ENCODE data around the gene KRTAP27-1.

The KRTAP27-1 gene

DNA sequence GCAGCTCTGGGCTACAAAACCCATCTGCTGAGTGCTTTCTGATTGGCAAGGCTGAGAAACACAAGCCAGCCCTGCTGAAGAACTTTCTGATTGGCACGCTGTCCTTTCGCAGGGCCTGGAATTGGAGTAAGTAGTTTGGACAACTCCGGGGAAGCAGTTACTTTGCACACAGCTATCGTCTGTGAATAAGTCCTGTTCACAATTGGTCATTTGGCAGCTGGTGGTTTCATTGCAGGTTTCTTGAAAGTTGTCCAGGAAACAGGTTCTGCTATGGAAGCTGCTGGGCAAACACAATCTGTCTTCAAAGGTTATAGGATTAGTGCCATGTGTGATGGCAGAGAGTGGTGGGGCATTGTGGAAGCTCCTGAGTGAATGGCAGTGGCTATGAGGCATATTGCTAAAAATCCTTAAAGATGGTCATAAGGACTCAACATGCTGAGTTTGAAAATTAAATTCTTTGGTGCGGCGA is at the start of gene KRTAP27-1:
KRTAP27-1 (minus strand) TSS at position 419 of the 469 bp plus-strand sequence; CDS start at position 393, 26 bp downstream.
- DNase-seq (ENCODE audit: extremely low read depth in 1 of 2, low read depth in 1 of 2): no peak

GRCh38 chr21:30382201-30382600 is 44.7 kb upstream of the KRTAP27-1 start:
- no peak for DNase-seq (ENCODE audit: extremely low read depth in 1 of 2, low read depth in 1 of 2)

DNA sequence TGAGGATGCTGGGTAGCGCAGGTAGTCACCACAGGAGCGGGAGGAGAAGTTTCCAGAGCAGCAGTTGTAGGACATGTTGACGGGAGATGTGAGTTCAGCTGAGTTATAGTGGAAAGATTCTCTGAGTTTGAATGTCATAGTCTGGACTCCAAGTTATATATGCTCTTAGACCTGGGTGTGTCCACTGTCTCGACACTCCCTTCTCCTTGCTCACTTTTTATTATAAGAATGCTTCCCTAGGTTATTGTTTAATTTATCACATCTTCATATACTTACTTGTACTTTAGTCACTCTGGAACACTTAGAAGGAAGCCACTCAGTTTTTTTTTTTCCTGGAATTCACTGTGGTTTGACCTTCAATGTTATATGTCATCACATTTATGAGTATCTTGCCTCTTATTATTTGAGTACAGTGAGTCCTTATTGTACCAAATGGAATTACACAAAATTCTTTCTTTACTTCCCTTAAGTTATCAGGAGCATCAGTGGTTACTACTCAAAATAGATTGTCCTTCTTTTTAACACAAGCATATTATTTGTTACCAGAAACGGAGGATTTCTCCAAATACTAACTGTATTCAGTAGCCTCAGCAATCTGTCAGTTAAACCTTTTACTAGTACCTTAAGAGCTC is 34.8 kb upstream of the KRTAP27-1 start, which contains the start of gene KRTAP13-2:
KRTAP13-2 (minus strand) TSS at position 133 of the 632 bp plus-strand sequence; CDS start at position 75, 58 bp downstream.
- DNase-seq (ENCODE audit: extremely low read depth in 1 of 2, low read depth in 1 of 2): no peak

- no peak for DNase-seq (ENCODE audit: extremely low read depth in 1 of 2, low read depth in 1 of 2)
Observed at GRCh38 chr21:30355906-30356305, 18.4 kb upstream of the KRTAP27-1 start.

- DNase-seq (ENCODE audit: extremely low read depth in 1 of 2, low read depth in 1 of 2): no peak
Observed at GRCh38 chr21:30354308-30355005, 17.0 kb upstream of the KRTAP27-1 start.

DNA sequence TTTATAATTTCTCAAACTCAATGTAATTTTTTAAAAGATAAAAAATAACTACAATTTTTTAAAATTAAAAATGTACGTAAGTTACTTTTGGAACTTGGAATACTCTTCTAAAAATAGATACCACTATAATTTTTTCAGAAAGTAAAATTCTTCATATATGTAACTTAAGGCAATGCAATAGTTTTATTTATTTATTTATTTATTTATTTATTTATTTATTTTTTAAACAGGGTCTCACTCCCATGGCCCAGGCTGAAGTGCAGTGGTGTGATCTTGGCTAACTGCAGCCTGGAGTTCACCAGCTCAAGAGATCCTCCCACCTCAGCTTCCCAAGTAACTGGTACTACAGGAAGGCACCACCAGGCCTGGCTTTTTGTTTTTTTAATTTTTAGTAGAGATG is 14.0 kb upstream of the KRTAP27-1 start:
- DNase-seq (ENCODE audit: extremely low read depth in 1 of 2, low read depth in 1 of 2): no peak

DNA sequence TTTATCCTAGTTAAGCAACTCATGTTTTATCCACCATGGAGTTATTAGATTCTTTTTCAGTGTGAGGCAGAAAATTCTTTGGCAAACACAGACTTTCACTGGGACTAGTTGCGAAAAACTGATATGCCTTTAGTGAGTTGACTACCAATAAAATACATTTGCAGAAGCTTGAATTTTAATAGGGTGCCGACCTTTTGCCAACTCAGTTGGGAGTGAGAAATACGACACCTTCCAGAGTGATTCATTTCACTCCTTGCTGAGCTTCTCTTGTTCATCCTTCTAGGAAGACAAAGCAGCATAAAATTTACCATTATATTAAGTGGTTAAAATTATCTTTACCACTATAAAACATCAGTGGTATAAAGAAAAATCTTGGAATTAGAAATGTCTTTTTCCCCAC is 12.1 kb upstream of the KRTAP27-1 start:
- no peak for DNase-seq (ENCODE audit: extremely low read depth in 1 of 2, low read depth in 1 of 2)

GRCh38 chr21:30348506-30348905 is 11.0 kb upstream of the KRTAP27-1 start, which contains the start of gene KRTAP23-1:
Gene KRTAP23-1 (minus strand): TSS chr21:30348606. CDS start chr21:30348606, 0 bp downstream.
- DNase-seq (ENCODE audit: extremely low read depth in 1 of 2, low read depth in 1 of 2): no peak

GRCh38 chr21:30345014-30345413 is 7.5 kb upstream of the KRTAP27-1 start:
- no peak for DNase-seq (ENCODE audit: extremely low read depth in 1 of 2, low read depth in 1 of 2)

- DNase-seq (ENCODE audit: extremely low read depth in 1 of 2, low read depth in 1 of 2): no peak
Observed at GRCh38 chr21:30340714-30341573, 3.5 kb upstream of the KRTAP27-1 start.

DNA sequence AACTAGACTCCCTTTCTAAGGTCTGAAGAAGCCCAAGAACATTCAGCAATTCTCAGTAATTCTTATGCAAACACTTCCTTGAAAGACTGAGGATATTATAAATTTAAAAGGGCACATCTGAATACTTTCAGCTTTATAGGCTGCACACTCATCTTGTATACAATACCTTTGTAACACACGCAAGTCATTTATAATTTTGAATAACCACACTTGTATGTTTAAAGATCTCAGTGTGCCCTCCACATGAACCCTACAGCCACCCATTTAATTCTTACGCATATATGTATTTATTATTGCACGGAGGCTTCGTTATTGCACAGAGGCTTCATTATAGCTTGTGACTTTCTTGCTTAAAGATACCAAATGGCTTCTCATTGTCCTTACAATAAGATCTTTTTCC is 1.2 kb upstream of the KRTAP27-1 start:
- DNase-seq (ENCODE audit: extremely low read depth in 1 of 2, low read depth in 1 of 2): no peak

DNA sequence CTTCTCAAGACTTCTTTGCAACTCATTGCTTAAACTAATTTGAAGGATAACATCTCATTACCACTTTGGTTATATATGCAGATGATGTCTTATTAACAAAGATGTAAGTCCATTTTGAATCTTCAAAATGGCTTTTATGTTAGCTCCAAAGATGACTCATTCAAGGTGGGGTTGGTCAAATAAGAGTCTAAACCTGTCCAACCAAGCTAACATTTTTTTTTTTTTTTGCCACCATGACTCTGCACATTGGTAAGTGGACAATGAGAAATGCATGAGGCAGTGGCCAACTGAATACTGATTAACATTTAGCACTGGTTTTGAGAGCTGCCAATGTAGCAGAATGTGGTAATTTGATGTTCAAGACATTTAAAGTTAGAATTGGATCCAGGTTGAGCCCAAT is 278 bp upstream of the KRTAP27-1 start:
- no peak for DNase-seq (ENCODE audit: extremely low read depth in 1 of 2, low read depth in 1 of 2)

DNA sequence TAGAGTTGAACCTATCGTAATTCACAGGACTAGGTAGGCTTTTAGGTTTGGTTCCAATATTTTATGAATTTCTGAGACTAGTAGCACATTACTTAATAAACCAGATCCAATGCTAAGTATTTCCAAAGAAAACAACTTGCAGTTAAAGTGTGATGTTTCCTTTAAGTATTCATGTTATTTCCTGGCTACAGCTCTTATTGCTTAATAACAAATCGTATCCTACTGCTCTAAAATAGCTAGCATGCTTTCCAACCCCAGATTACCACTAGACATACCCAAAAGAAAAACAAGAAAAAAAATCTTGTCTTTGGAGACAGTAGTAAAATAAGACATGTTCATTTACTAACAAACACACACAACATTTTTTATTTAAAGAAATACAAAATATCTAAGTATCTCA is 898 bp downstream of the KRTAP27-1 start:
- no peak for DNase-seq (ENCODE audit: extremely low read depth in 1 of 2, low read depth in 1 of 2)

DNA sequence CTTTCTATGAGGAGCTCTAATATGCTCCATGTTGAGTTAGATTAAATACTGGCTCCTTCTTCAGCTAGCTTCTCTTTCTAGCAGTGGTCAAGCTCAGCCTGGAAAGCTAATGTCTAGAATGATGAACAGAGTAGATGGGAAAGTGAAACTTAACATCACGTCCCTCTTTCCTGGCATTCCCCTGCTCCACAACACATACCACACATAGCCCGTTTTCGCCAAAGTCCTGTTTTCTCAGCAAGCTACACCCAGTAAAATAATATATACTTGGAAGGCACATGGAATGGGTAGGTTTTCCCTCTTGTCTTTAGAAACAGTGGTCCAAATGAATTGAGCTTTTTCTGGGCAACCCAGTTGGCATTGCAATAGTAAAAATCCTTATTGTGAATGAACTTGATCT is 3.8 kb downstream of the KRTAP27-1 start:
- DNase-seq (ENCODE audit: extremely low read depth in 1 of 2, low read depth in 1 of 2): no peak

DNA sequence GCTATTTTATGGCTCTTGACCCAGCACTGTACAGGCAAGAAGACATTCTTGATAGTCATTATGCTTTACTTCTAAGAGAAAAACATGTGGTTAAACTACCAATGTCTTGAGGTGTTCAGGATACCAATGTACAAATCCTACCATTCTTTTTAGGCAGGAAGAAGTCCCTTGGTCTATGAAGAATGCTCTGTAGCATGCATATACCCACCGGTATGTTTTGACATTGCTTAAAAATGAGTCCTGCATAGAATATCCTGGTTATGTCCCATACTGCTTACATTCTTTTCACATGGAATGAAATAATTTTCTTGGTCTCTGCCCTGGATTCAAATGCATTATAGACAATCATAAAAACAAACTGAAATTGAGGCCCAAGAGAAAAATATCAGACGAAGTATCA is 4.8 kb downstream of the KRTAP27-1 start:
- DNase-seq (ENCODE audit: extremely low read depth in 1 of 2, low read depth in 1 of 2): no peak

GRCh38 chr21:30329203-30329875 is 8.2 kb downstream of the KRTAP27-1 start:
- DNase-seq (ENCODE audit: extremely low read depth in 1 of 2, low read depth in 1 of 2): no peak

DNA sequence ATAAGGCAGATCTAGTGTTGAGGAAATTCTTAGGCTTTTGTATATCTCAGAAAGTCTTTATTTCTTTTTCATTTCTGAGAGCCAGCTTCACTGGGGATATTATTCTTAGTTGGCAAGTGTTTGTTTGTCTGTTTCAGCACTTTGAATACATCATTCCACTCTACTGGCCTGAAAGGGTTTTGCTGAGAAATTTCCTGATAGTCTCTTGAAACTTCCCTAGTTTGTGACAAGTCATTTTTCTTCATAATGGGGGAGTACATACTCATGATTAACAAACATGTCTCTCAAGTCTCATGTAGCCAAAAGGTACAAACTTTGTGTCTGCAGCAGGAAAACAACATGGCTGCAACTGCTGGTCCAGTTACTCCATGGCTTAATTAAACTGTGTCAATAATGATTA is 11.1 kb downstream of the KRTAP27-1 start:
- no peak for DNase-seq (ENCODE audit: extremely low read depth in 1 of 2, low read depth in 1 of 2)

- DNase-seq (ENCODE audit: extremely low read depth in 1 of 2, low read depth in 1 of 2): no peak
Observed at GRCh38 chr21:30320215-30320614, 17.3 kb downstream of the KRTAP27-1 start, which contains the start of gene KRTAP26-1. Gene KRTAP26-1 (minus strand): TSS chr21:30320315. CDS start chr21:30320035, 280 bp downstream.

DNA sequence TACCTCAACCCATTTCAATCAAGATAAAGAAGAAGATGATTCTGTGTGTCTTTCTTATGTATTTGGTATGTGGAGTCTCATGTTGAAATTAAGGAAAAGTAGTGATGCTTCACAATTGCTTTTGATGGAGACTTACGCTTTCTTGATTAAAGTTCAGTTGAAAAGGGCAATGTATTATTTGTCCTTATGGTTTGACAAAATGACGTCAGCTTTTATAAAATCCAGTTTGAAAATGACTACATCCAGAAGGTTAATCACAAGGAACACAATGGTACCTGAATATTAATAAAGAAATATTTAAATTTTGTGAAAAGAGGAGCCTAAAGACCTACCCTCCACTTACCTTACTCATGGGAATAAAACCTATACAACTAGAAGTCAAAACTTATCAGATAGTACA is 21.8 kb downstream of the KRTAP27-1 start:
- no peak for DNase-seq (ENCODE audit: extremely low read depth in 1 of 2, low read depth in 1 of 2)

DNA sequence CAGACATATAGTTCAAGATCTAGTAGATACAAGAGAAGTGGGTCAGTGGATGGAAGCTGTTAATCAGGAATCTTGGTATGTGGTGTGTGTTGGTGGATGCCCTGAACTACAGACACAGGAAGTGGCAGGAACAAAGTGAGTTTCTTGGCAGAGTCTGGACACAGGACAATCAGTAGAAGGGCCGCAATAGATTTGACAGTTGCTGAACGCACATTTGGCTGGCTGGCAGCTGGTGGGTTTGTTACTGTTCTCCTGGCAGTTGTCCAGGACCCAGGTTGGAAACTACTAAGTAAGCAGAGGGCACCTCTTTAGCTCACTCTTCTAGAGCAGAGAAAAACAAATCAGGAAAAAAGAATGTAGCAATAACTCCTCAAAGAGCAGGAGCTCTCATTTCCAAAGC is 30.6 kb downstream of the KRTAP27-1 start:
- DNase-seq (ENCODE audit: extremely low read depth in 1 of 2, low read depth in 1 of 2): no peak

DNA sequence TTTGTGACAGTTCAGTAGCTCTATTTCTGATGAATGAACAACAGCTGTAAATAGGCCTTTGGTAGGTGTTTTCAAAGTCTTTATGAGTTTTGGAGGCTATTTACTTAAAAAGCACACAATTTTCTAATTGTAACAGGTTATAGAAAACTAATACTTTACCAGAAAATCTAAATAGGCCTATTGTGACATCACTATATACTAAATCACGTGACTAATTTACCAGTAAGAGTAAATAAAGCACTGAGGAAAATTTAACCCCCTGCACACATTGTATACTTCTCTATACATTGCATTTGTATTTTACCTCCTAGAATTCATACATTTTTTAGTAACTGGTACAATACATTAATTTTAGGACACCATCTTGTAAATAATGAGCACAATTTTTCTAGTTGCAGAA is 32.4 kb downstream of the KRTAP27-1 start:
- DNase-seq (ENCODE audit: extremely low read depth in 1 of 2, low read depth in 1 of 2): no peak
